ENCODE data around the gene RAB34.

Gene RAB34

GRCh38 chr17:28717578-28718332 lies at the start of gene RAB34:
TSS of gene RAB34 (minus strand) at chr17:28717868. CDS start at chr17:28717266, 602 bp downstream.
- ChIA-PET CTCF (interaction anchor here (1.0 kb wide), 1 partner anchor 9 kb away, joined by 4 read pairs; no protein-coding TSS in a partner anchor), POLR2A (interaction anchor here (0.6 kb wide), 1 partner anchor 68 kb away, joined by 3 read pairs; no protein-coding TSS in a partner anchor)
- DNase-seq (ENCODE audit: low read depth, low spot score) = no peak
- peak within 1 kb of the TSS; percentile 88 for H3K4me3 ChIP-seq (ENCODE audit: low read depth, low read length)
- TF ChIP-seq CTCF (IDR thresholded peaks at IDR 0.05; ENCODE audit: insufficient read depth, low read length, missing control alignments) = peak; percentile 37

- POLR2A ChIA-PET = interaction anchor here (0.5 to 1.1 kb wide), 2 partner anchors 12 to 102 kb away, joined by 3 read pairs; no protein-coding TSS in a partner anchor
Observed at GRCh38 chr17:28765038-28765437, 47.4 kb upstream of the RAB34 start.

GRCh38 chr17:28763804-28764266 lies 46.2 kb upstream of the RAB34 start:
- peak; percentile 29 for DNase-seq (ENCODE audit: low read depth, low spot score)
- TF ChIP-seq CTCF (IDR thresholded peaks at IDR 0.05; ENCODE audit: insufficient read depth, low read length, missing control alignments) = peak; percentile 69
- no peak overlapping the region for H3K4me3 ChIP-seq (ENCODE audit: low read depth, low read length)
- ChIA-PET CTCF (interaction anchor here (0.6 to 10.0 kb wide), 59 partner anchors 10 to 353 kb away, joined by 3 to 295 read pairs (median 7); partner anchors contain the start of genes BLTP2, DHRS13, FAM222B and FLOT2), POLR2A (interaction anchor here (1.0 to 2.0 kb wide), 3 partner anchors 10 to 37 kb away, joined by 3 to 6 read pairs (median 5); partner anchors contain the start of gene TLCD1)

More at GRCh38 chr17:28765038-28765437, 47.4 kb upstream of the RAB34 start:
- no peak for TF ChIP-seq CTCF (IDR thresholded peaks at IDR 0.05; ENCODE audit: insufficient read depth, low read length, missing control alignments)
- no peak for DNase-seq (ENCODE audit: low read depth, low spot score)
- CTCF ChIA-PET = interaction anchor here (0.7 to 10.0 kb wide), 28 partner anchors 9 to 347 kb away, joined by 3 to 295 read pairs (median 18); partner anchors contain the start of genes DHRS13, FAM222B, FLOT2 and NEK8
- no peak overlapping the region for H3K4me3 ChIP-seq (ENCODE audit: low read depth, low read length)

GRCh38 chr17:28763137-28763799 lies 45.6 kb upstream of the RAB34 start:
- CTCF ChIA-PET = interaction anchor here (0.6 to 10.0 kb wide), 59 partner anchors 11 to 354 kb away, joined by 3 to 295 read pairs (median 7); partner anchors contain the start of genes BLTP2, DHRS13, FAM222B and FLOT2
- no peak overlapping the region for H3K4me3 ChIP-seq (ENCODE audit: low read depth, low read length)

More at GRCh38 chr17:28763137-28763799, 45.6 kb upstream of the RAB34 start:
- no peak for TF ChIP-seq CTCF (IDR thresholded peaks at IDR 0.05; ENCODE audit: insufficient read depth, low read length, missing control alignments)
- no peak for DNase-seq (ENCODE audit: low read depth, low spot score)
- POLR2A ChIA-PET = interaction anchor here (0.6 to 2.0 kb wide), 4 partner anchors 10 to 171 kb away, joined by 3 to 6 read pairs (median 4); partner anchors contain the start of gene TLCD1

Measured in AG04449 (cell line).